ENCODE results near the gene WBP1L.
A peak's percentile ranks its signal among the peaks of the same experiment; 100 is the strongest.

- TF ChIP-seq POLR2A (IDR thresholded peaks at IDR 0.05; ENCODE audit: low read length): peak; percentile 65
- TF ChIP-seq GATA1 (IDR thresholded peaks at IDR 0.05; ENCODE audit: low read depth, low read length): no peak
Measured at GRCh38 chr10:102796407-102797176, 52.8 kb downstream of the WBP1L start.

Measured in erythroblast (primary cell).